H9 (cell line): Measurements from ENCODE around the gene PMEPA1. TPM values are rescaled to one million over a fixed set of nuclear protein-coding genes. Genes with fewer than 3 reads are reported as not detected.

ENCODE experiments used
- DNase-seq: peaks from one replicate; pipeline ENCODE4 v3.0.0-alpha.2; 2017
- H2AFZ ChIP-seq: one replicate; pipeline ENCODE4 v1.6.1; 2013; ENCODE audit warnings: mild to moderate bottlenecking, low read length, control low read depth, moderate library complexity
- H2AK5ac ChIP-seq: 2 replicates; pipeline ENCODE4 v1.6.1; 2013; ENCODE audit warnings: low read length, control low read depth, mixed read lengths; ENCODE audit not compliant: insufficient read length
- H2BK120ac ChIP-seq: one replicate; pipeline ENCODE4 v1.6.1; 2013; ENCODE audit warnings: low read depth, mild to moderate bottlenecking, low read length, control low read depth, inconsistent platforms; ENCODE audit not compliant: poor library complexity, severe bottlenecking
- H2BK12ac ChIP-seq: 2 replicates; pipeline ENCODE4 v1.6.1; 2013; ENCODE audit warnings: low read length, control low read depth, mixed read lengths, low read depth; ENCODE audit not compliant: insufficient read length
- H2BK15ac ChIP-seq: 2 replicates; pipeline ENCODE4 v1.6.1; 2013; ENCODE audit warnings: low read depth, low read length, control low read depth
- H2BK20ac ChIP-seq: one replicate; pipeline ENCODE4 v1.6.1; 2013; ENCODE audit warnings: low read depth, mild to moderate bottlenecking, low read length, control low read depth, inconsistent platforms; ENCODE audit not compliant: poor library complexity, severe bottlenecking
- H2BK5ac ChIP-seq: 2 replicates; pipeline ENCODE4 v1.6.1; 2013; ENCODE audit warnings: low read length, control low read depth, mixed read lengths; ENCODE audit not compliant: insufficient read length
- H3K14ac ChIP-seq: 2 replicates; pipeline ENCODE4 v1.6.1; 2013; ENCODE audit warnings: low read length, control low read depth; ENCODE audit not compliant: insufficient read depth
- H3K18ac ChIP-seq: 2 replicates; pipeline ENCODE4 v1.6.1; 2013; ENCODE audit warnings: low read depth, mild to moderate bottlenecking, mixed read lengths, low read length, control low read depth; ENCODE audit not compliant: insufficient read length
- H3K23ac ChIP-seq: 2 replicates; pipeline ENCODE4 v1.6.1; 2013; ENCODE audit warnings: low read length, control low read depth, mixed read lengths, low read depth; ENCODE audit not compliant: insufficient read length
- H3K23me2 ChIP-seq: 2 replicates; pipeline ENCODE4 v1.6.1; 2013; ENCODE audit warnings: low read depth, mild to moderate bottlenecking, mixed read lengths, low read length, control low read depth; ENCODE audit not compliant: insufficient read length, poor library complexity, severe bottlenecking
- H3K27ac ChIP-seq: 2 replicates; pipeline ENCODE4 v1.5.1; 2013; ENCODE audit warnings: low read length, control low read depth, mixed read lengths, low read depth; ENCODE audit not compliant: insufficient read length
- H3K27me3 ChIP-seq: 2 replicates; pipeline ENCODE4 v1.6.1; 2013; ENCODE audit warnings: low read length, control low read depth, inconsistent platforms; ENCODE audit not compliant: insufficient read depth
- H3K4ac ChIP-seq: 2 replicates; pipeline ENCODE4 v1.6.1; 2013; ENCODE audit warnings: low read depth, mild to moderate bottlenecking, control low read depth, inconsistent platforms, low read length, moderate library complexity
- H3K4me1 ChIP-seq: 2 replicates; pipeline ENCODE4 v1.6.1; 2013; ENCODE audit warnings: low read length, control low read depth, inconsistent platforms; ENCODE audit not compliant: insufficient read depth
- H3K4me2 ChIP-seq: 2 replicates; pipeline ENCODE4 v1.6.1; 2013; ENCODE audit warnings: low read length, control low read depth, mixed read lengths; ENCODE audit not compliant: insufficient read length, insufficient read depth
- H3K56ac ChIP-seq: 2 replicates; pipeline ENCODE4 v1.6.1; 2013; ENCODE audit warnings: low read depth, mild to moderate bottlenecking, mixed read lengths, low read length, control low read depth; ENCODE audit not compliant: insufficient read length
- H3K79me1 ChIP-seq: 2 replicates; pipeline ENCODE4 v1.6.1; 2013; ENCODE audit warnings: low read depth, mild to moderate bottlenecking, moderate library complexity, low read length, control low read depth, inconsistent platforms; ENCODE audit not compliant: insufficient read depth, poor library complexity, severe bottlenecking
- H3K79me2 ChIP-seq: 2 replicates; pipeline ENCODE4 v1.6.1; 2013; ENCODE audit warnings: low read length, control low read depth, inconsistent platforms; ENCODE audit not compliant: insufficient read depth
- H3K9ac ChIP-seq: 2 replicates; pipeline ENCODE4 v1.6.1; 2013; ENCODE audit warnings: low read length, control low read depth, mixed read lengths; ENCODE audit not compliant: insufficient read length; ENCODE audit errors: extremely low read depth
- H3K9me3 ChIP-seq: one replicate; pipeline ENCODE4 v1.6.1; 2013; ENCODE audit warnings: low read depth, low read length, inconsistent platforms; ENCODE audit not compliant: control insufficient read depth
- H3T11ph ChIP-seq: one replicate; pipeline ENCODE4 v1.6.1; 2013; ENCODE audit warnings: mild to moderate bottlenecking, low read length, control low read depth, inconsistent platforms
- H4K20me1 ChIP-seq: one replicate; pipeline ENCODE4 v1.6.1; 2013; ENCODE audit not compliant: control insufficient read depth, insufficient read length, insufficient read depth
- H4K5ac ChIP-seq: 2 replicates; pipeline ENCODE4 v1.6.1; 2013; ENCODE audit warnings: low read depth, mild to moderate bottlenecking, mixed read lengths, low read length, control low read depth; ENCODE audit not compliant: insufficient read length
- H4K8ac ChIP-seq: replicated peaks from 2 replicates; pipeline ENCODE4 v1.6.1; 2013; ENCODE audit warnings: low read length, control low read depth, mixed read lengths, low read depth; ENCODE audit not compliant: insufficient read length
- H4K91ac ChIP-seq: 2 replicates; pipeline ENCODE4 v1.6.1; 2013; ENCODE audit warnings: low read depth, mild to moderate bottlenecking, moderate library complexity, mixed read lengths, low read length, control low read depth; ENCODE audit not compliant: insufficient read length
- H3K27ac Mint-ChIP-seq, 3 experiments: 2 replicates in 2 of 3; 3 replicates in 1 of 3; pipeline ENCODE4 v1.8.0; 2020 to 2021; ENCODE audit warnings: mixed read lengths in 3 of 3, mild to moderate bottlenecking in 1 of 3, moderate library complexity in 1 of 3
- H3K27me3 Mint-ChIP-seq: 2 replicates; pipeline ENCODE4 v1.8.0; 2021; ENCODE audit warnings: low read depth, mild to moderate bottlenecking, moderate library complexity, mixed read lengths
- H3K36me3 Mint-ChIP-seq, 3 experiments: 2 replicates in 2 of 3; 3 replicates in 1 of 3; pipeline ENCODE4 v1.8.0; 2020 to 2021; ENCODE audit warnings: low read depth in 3 of 3, mixed read lengths in 3 of 3; ENCODE audit not compliant: insufficient read depth in 1 of 3
- H3K4me1 Mint-ChIP-seq, 2 experiments: 2 replicates each; pipeline ENCODE4 v1.8.0; 2020; ENCODE audit warnings: mixed read lengths in 2 of 2
- H3K4me3 Mint-ChIP-seq, 2 experiments: 2 replicates in 1 of 2; 3 replicates in 1 of 2; pipeline ENCODE4 v1.8.0; 2020 to 2021; ENCODE audit warnings: mild to moderate bottlenecking in 2 of 2, mixed read lengths in 2 of 2, moderate library complexity in 1 of 2
- H3K9me3 Mint-ChIP-seq, 2 experiments: 2 replicates in 1 of 2; 3 replicates in 1 of 2; pipeline ENCODE4 v1.8.0; 2020; ENCODE audit warnings: mild to moderate bottlenecking in 2 of 2, mixed read lengths in 2 of 2, moderate library complexity in 1 of 2
- WGBS: extraction: QIAGEN DNeasy Blood & Tissue Kit; methylation state at CpG from one replicate; pipeline ENCODE4 v1.1.7; 2013; ENCODE audit warnings: missing lambda C conversion rate, low lambda C conversion rate, mixed read lengths; ENCODE audit not compliant: insufficient read length; ENCODE audit errors: extremely low coverage; 5-methylcytosine and 5-hydroxymethylcytosine counted together
- total RNA-seq: library from RNA; stranded (reverse); gene quantifications from 2 replicates; pipeline ENCODE4 v1.2.1, GENCODE V29; 2021
- TF ChIP-seq, protein P1 (sequence below): fragments of 200-600 bp; sonication (generic); conservative IDR thresholded peaks from 3 replicates; pipeline ENCODE4 v1.8.0; 2021; ENCODE audit warnings: antibody characterized with exemption, mild to moderate bottlenecking

The PMEPA1 gene
- total RNA-seq, 1 experiment from 2014 or later, result 34.6 TPM

GRCh38 chr20:57688295-57688694 lies 21.5 kb downstream of the PMEPA1 start:
- H3K9ac ChIP-seq, result no peak overlapping the region
- H3K56ac ChIP-seq, result no peak overlapping the region
- no peak overlapping the region for H3K4ac ChIP-seq
- no peak overlapping the region for H3K4me2 ChIP-seq
- no peak overlapping the region for H2BK15ac ChIP-seq
- no peak overlapping the region for H2BK5ac ChIP-seq
- no peak overlapping the region for H2AK5ac ChIP-seq
- peaks cover 63 to 75% of the 10 kb centered on the region in 2 experiments for H3K4me1 Mint-ChIP-seq
- no peak overlapping the region for H3K27ac ChIP-seq
- no peak overlapping the region for H4K91ac ChIP-seq
- no CpG with 5 or more reads among the region's 5 CpGs for WGBS
- no peak overlapping the region for H3K18ac ChIP-seq
- no peak overlapping the region for H3T11ph ChIP-seq
- no peaks in the 10 kb centered on the region for H3K9me3 ChIP-seq
- no peak overlapping the region for H2BK20ac ChIP-seq
- H3K27me3 Mint-ChIP-seq, result no peaks in the 10 kb centered on the region
- no peak overlapping the region; a peak in 1 of 7 replicates for H3K27ac Mint-ChIP-seq
- H4K8ac ChIP-seq, result no peak overlapping the region
- TF ChIP-seq, protein P1, sequence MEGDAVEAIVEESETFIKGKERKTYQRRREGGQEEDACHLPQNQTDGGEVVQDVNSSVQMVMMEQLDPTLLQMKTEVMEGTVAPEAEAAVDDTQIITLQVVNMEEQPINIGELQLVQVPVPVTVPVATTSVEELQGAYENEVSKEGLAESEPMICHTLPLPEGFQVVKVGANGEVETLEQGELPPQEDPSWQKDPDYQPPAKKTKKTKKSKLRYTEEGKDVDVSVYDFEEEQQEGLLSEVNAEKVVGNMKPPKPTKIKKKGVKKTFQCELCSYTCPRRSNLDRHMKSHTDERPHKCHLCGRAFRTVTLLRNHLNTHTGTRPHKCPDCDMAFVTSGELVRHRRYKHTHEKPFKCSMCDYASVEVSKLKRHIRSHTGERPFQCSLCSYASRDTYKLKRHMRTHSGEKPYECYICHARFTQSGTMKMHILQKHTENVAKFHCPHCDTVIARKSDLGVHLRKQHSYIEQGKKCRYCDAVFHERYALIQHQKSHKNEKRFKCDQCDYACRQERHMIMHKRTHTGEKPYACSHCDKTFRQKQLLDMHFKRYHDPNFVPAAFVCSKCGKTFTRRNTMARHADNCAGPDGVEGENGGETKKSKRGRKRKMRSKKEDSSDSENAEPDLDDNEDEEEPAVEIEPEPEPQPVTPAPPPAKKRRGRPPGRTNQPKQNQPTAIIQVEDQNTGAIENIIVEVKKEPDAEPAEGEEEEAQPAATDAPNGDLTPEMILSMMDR, result no peak
- H3K79me1 ChIP-seq, result peaks cover 5% of the 10 kb centered on the region
- H3K14ac ChIP-seq, result no peak overlapping the region
- H3K9me3 Mint-ChIP-seq, result no peaks in the 10 kb centered on the region
- no peaks in the 10 kb centered on the region for H4K20me1 ChIP-seq
- H3K23ac ChIP-seq, result no peak overlapping the region
- peaks cover 0 to 4% (median 0%) of the 10 kb centered on the region in 3 experiments; a peak in 3 of 7 replicates for H3K36me3 Mint-ChIP-seq
- H3K4me3 Mint-ChIP-seq, result no peak overlapping the region
- no peak overlapping the region for H2AFZ ChIP-seq
- H3K79me2 ChIP-seq, result peaks cover 23% of the 10 kb centered on the region; the same call in 1 of the 2 replicates
- no peak overlapping the region for H4K5ac ChIP-seq
- H3K27me3 ChIP-seq, result no peaks in the 10 kb centered on the region
- H3K4me1 ChIP-seq, result peaks cover 9% of the 10 kb centered on the region; the same call in 1 of the 2 replicates
- no peaks in the 10 kb centered on the region for H3K23me2 ChIP-seq
- no peak overlapping the region for H2BK12ac ChIP-seq
- no peak for DNase-seq
- H2BK120ac ChIP-seq, result no peak overlapping the region
